ENCODE measurements around the gene LPIN2. TPM values are rescaled to one million over a fixed set of nuclear protein-coding genes. Genes with fewer than 3 reads are reported as not detected.

LPIN2 gene
- total and polyA plus RNA-seq, 2 experiments from 2014 or later, result 9.0 to 10.8 TPM

DNA sequence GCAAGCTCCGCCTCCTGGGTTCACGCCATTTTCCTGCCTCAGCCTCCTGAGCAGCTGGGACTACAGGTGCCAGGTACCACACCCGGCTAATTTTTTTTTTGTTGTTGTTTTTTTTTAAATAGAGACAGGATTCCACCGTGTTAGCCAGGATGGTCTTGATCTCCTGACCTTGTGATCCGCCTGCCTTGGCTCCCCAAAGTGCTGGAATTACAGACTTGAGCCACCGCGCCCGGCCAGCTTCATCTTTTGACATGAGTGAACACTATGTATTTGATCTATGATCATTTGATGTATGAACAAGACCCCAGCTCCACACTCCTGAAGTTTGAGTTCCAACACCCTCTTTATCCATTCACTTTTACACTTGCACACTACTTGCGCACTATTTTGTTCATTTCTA is 43.4 kb upstream of the LPIN2 start:
- Histone ChIP-seq H3K4me2 (no peak overlapping the region), H4K20me1 (replicated peaks; ENCODE audit: insufficient read depth) (no peaks in the 10 kb centered on the region), H3K4me1 (ENCODE audit: insufficient read depth) (peaks cover 5% of the 10 kb centered on the region; the same call in 1 of the 2 replicates), H3K9me2 (ENCODE audit: insufficient read depth) (no peaks in the 10 kb centered on the region), H3K36me3 (ENCODE audit: insufficient read depth) (no peaks in the 10 kb centered on the region), H3K27ac (ENCODE audit: low read depth) (no peak overlapping the region), H3K4me3 (no peak overlapping the region), H3K79me2 (replicated peaks; ENCODE audit: insufficient read depth) (no peaks in the 10 kb centered on the region), H2AFZ (no peak overlapping the region), H3F3A (replicated peaks; ENCODE audit: low read depth) (no peaks in the 10 kb centered on the region), H3K27me3 (ENCODE audit: insufficient read depth) (no peaks in the 10 kb centered on the region)
- no peak for DNase-seq (ENCODE audit: low spot score)
- Mint-ChIP-seq H3K27ac (no peak overlapping the region), H3K36me3 (ENCODE audit: low read depth) (peaks cover 6% of the 10 kb centered on the region; the same call in 2 of the 3 replicates), H3K27me3 (ENCODE audit: insufficient read depth, low read depth, poor library complexity) (peaks cover 1% of the 10 kb centered on the region), H3K9me3 (peaks cover 6% of the 10 kb centered on the region; the same call in 2 of the 3 replicates), H3K4me1 (peaks cover 10% of the 10 kb centered on the region), H3K4me3 (no peak overlapping the region)
- no peak for ATAC-seq
- TF ChIP-seq, protein P1, sequence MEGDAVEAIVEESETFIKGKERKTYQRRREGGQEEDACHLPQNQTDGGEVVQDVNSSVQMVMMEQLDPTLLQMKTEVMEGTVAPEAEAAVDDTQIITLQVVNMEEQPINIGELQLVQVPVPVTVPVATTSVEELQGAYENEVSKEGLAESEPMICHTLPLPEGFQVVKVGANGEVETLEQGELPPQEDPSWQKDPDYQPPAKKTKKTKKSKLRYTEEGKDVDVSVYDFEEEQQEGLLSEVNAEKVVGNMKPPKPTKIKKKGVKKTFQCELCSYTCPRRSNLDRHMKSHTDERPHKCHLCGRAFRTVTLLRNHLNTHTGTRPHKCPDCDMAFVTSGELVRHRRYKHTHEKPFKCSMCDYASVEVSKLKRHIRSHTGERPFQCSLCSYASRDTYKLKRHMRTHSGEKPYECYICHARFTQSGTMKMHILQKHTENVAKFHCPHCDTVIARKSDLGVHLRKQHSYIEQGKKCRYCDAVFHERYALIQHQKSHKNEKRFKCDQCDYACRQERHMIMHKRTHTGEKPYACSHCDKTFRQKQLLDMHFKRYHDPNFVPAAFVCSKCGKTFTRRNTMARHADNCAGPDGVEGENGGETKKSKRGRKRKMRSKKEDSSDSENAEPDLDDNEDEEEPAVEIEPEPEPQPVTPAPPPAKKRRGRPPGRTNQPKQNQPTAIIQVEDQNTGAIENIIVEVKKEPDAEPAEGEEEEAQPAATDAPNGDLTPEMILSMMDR (conservative IDR thresholded peaks at IDR 0.05; ENCODE audit: low read depth in 2 of 2), result no peak
- TF ChIP-seq EZH2 (IDR thresholded peaks at IDR 0.05; ENCODE audit: low read depth, unreplicated experiment), result no peak
- no peak for TF ChIP-seq ZNF114 (CRISPR knock-in tag; IDR thresholded peaks at IDR 0.05)
- TF ChIP-seq EZH2phosphoT487 (IDR thresholded peaks at IDR 0.05; ENCODE audit: unreplicated experiment), result no peak
- TF ChIP-seq, protein P2, sequence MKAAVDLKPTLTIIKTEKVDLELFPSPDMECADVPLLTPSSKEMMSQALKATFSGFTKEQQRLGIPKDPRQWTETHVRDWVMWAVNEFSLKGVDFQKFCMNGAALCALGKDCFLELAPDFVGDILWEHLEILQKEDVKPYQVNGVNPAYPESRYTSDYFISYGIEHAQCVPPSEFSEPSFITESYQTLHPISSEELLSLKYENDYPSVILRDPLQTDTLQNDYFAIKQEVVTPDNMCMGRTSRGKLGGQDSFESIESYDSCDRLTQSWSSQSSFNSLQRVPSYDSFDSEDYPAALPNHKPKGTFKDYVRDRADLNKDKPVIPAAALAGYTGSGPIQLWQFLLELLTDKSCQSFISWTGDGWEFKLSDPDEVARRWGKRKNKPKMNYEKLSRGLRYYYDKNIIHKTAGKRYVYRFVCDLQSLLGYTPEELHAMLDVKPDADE (IDR thresholded peaks at IDR 0.05), result no peak
- no peak for TF ChIP-seq NANOG (IDR thresholded peaks at IDR 0.05; ENCODE audit: borderline replicate concordance)
- no peak for TF ChIP-seq STAT1 (IDR thresholded peaks at IDR 0.05; ENCODE audit: unreplicated experiment)
- no peak for TF ChIP-seq CREB1 (CRISPR knock-in tag; IDR thresholded peaks at IDR 0.05; ENCODE audit: low read depth)
- TF ChIP-seq ZNF331 (CRISPR knock-in tag; IDR thresholded peaks at IDR 0.05; ENCODE audit: low read depth), result no peak
- TF ChIP-seq, protein P3, sequence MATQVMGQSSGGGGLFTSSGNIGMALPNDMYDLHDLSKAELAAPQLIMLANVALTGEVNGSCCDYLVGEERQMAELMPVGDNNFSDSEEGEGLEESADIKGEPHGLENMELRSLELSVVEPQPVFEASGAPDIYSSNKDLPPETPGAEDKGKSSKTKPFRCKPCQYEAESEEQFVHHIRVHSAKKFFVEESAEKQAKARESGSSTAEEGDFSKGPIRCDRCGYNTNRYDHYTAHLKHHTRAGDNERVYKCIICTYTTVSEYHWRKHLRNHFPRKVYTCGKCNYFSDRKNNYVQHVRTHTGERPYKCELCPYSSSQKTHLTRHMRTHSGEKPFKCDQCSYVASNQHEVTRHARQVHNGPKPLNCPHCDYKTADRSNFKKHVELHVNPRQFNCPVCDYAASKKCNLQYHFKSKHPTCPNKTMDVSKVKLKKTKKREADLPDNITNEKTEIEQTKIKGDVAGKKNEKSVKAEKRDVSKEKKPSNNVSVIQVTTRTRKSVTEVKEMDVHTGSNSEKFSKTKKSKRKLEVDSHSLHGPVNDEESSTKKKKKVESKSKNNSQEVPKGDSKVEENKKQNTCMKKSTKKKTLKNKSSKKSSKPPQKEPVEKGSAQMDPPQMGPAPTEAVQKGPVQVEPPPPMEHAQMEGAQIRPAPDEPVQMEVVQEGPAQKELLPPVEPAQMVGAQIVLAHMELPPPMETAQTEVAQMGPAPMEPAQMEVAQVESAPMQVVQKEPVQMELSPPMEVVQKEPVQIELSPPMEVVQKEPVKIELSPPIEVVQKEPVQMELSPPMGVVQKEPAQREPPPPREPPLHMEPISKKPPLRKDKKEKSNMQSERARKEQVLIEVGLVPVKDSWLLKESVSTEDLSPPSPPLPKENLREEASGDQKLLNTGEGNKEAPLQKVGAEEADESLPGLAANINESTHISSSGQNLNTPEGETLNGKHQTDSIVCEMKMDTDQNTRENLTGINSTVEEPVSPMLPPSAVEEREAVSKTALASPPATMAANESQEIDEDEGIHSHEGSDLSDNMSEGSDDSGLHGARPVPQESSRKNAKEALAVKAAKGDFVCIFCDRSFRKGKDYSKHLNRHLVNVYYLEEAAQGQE (IDR thresholded peaks at IDR 0.05; ENCODE audit: unreplicated experiment), result no peak
- no peak for TF ChIP-seq JUNB (IDR thresholded peaks at IDR 0.05; ENCODE audit: unreplicated experiment)
- TF ChIP-seq, protein P4, sequence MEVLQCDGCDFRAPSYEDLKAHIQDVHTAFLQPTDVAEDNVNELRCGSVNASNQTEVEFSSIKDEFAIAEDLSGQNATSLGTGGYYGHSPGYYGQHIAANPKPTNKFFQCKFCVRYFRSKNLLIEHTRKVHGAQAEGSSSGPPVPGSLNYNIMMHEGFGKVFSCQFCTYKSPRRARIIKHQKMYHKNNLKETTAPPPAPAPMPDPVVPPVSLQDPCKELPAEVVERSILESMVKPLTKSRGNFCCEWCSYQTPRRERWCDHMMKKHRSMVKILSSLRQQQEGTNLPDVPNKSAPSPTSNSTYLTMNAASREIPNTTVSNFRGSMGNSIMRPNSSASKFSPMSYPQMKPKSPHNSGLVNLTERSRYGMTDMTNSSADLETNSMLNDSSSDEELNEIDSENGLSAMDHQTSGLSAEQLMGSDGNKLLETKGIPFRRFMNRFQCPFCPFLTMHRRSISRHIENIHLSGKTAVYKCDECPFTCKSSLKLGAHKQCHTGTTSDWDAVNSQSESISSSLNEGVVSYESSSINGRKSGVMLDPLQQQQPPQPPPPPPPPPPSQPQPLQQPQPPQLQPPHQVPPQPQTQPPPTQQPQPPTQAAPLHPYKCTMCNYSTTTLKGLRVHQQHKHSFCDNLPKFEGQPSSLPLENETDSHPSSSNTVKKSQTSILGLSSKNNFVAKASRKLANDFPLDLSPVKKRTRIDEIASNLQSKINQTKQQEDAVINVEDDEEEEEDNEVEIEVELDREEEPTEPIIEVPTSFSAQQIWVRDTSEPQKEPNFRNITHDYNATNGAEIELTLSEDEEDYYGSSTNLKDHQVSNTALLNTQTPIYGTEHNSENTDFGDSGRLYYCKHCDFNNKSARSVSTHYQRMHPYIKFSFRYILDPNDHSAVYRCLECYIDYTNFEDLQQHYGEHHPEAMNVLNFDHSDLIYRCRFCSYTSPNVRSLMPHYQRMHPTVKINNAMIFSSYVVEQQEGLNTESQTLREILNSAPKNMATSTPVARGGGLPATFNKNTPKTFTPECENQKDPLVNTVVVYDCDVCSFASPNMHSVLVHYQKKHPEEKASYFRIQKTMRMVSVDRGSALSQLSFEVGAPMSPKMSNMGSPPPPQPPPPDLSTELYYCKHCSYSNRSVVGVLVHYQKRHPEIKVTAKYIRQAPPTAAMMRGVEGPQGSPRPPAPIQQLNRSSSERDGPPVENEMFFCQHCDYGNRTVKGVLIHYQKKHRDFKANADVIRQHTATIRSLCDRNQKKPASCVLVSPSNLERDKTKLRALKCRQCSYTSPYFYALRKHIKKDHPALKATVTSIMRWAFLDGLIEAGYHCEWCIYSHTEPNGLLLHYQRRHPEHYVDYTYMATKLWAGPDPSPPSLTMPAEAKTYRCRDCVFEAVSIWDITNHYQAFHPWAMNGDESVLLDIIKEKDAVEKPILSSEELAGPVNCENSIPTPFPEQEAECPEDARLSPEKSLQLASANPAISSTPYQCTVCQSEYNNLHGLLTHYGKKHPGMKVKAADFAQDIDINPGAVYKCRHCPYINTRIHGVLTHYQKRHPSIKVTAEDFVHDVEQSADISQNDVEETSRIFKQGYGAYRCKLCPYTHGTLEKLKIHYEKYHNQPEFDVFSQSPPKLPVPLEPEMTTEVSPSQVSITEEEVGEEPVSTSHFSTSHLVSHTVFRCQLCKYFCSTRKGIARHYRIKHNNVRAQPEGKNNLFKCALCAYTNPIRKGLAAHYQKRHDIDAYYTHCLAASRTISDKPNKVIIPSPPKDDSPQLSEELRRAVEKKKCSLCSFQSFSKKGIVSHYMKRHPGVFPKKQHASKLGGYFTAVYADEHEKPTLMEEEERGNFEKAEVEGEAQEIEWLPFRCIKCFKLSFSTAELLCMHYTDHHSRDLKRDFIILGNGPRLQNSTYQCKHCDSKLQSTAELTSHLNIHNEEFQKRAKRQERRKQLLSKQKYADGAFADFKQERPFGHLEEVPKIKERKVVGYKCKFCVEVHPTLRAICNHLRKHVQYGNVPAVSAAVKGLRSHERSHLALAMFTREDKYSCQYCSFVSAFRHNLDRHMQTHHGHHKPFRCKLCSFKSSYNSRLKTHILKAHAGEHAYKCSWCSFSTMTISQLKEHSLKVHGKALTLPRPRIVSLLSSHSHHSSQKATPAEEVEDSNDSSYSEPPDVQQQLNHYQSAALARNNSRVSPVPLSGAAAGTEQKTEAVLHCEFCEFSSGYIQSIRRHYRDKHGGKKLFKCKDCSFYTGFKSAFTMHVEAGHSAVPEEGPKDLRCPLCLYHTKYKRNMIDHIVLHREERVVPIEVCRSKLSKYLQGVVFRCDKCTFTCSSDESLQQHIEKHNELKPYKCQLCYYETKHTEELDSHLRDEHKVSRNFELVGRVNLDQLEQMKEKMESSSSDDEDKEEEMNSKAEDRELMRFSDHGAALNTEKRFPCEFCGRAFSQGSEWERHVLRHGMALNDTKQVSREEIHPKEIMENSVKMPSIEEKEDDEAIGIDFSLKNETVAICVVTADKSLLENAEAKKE (CRISPR knock-in tag; IDR thresholded peaks at IDR 0.05), result no peak
- TF ChIP-seq POLR2AphosphoS5 (IDR thresholded peaks at IDR 0.05; ENCODE audit: low read depth), result no peak
